Stimulated activated CD4-positive, alpha-beta T cell treated with anti-CD3 and anti-CD28 coated beads, Interleukin-15, amount 100 ng/mL, for 24 hours (primary cell): Measurements from ENCODE around the gene PRR14L.

ENCODE experiments used
- DNase-seq: peaks from one replicate; pipeline ENCODE4 v3.0.0-alpha.2; 2020

Gene PRR14L

DNA sequence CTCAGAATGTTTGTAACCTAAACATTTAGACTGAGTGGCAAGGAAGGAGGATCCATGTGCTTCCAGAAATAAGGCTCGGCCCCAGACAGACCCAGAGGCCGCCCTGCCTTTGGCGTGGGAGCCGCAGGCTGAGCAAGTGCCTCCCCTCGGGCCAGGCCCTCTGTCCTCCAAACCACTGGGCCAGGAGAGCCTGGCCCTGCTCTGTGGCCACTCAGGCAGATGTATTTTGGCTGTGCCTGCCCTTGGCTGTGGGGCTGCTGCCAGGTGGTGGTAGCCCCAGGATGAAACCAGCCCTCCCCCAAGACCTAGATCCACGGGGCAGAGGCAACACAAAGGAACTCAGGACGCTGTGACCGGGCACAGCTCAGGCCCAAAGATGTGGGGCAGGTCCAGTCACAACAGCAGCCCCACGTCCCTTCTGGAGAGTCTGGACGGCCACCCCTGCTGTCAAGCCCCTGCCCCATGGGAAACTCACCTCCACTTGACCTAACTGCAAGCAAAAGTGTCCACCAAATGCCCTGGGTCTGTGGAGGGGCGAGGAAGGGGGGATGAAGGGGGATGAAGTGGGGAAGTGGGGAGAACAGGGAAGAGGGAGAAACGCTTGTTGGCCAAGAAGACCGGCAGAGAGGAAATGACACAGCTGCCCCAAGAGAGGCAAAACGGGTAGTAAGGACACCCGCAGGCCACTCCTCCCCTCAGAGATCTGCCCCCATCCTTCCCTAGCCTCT lies 111.9 kb downstream of the PRR14L start:
- DNase-seq: peak; percentile 20

DNA sequence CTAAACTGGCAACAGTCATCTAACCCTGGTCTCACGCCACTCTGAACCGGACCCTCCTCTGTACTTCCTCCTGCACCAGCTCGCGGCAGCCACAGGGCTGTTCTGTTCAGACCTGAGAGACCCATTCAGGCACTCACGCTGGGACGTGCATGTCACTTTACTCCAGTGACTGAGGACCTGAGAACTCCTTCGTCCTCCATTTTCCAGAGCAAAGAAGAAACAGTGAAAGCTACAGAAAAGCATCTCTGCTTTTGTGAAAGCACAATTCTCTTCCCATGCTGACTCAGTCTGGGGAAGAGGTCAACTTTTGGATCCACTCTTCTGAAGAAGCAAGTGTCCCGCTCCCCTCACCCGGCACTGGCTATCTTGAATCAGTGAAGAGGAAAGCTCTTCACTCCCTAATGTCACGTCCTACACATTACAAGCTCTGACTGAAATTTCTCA lies 112.5 kb downstream of the PRR14L start:
- DNase-seq: peak; percentile 13

DNA sequence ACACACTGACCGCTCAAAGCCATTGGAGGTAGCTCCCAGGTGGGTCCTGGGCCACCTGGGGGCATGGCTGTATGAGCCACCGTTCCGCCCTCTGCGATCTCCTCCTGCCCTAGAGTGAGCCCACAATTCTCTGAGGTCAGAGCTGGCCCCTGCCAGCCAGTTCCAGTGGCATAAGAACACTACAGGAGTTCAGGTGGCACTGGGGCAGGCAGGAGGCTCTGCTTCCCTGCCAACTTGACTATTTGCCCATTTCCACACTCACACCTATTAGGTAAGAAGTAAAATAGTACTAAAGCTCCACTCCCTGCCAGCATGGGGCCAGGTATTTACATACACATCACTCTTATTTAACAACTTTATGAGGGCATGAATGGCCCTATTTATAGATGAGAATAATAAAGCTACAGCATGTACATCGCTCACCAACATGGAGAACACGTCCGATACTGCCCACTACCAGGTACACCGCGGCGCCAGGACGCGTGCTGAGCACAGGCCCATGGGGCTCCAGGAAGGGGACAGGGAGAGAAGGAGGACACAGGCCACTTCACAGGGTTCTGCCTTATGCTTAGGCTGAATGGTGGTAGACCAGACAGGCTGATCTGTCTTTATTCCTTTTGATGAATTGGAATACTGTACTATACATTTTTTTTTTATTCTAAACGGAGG lies 114.2 kb downstream of the PRR14L start:
- no peak for DNase-seq

DNA sequence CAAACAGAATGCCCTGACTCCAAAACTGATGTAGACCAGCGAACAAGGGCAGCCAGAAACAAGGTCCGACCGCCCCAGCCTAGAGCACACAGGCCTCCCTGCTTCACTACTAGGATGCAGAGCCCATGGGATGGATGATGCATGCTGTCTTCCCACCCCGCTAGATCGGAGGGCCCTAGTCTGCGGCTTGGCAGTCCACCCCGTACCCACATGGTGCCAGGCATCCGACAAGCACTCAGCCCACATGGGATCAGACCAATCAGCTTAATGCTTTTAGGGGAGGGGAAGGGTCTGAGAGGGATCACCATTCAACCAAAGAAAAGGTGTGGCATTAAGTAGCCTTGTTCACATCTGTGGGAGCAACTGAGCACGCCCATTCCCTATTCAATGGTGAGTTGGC lies 118.5 kb downstream of the PRR14L start:
- no peak for DNase-seq
